Pancreas (tissue), 10 donors: Measurements from ENCODE around the gene CDH2. TPM values are rescaled to one million over a fixed set of nuclear protein-coding genes. Genes with fewer than 3 reads are reported as not detected.

Experiments
- ATAC-seq, 4 donors: fragments of 200-7000 bp; cut with Tn5 transposase; one replicate each; pipeline versions ENCODE4 v1.8.0 to v1.9.1; 2020; ENCODE audit warnings: mild to moderate bottlenecking in 4 of 4, moderate library complexity in 4 of 4
- DNase-seq, 6 donors: peaks; one replicate each; pipeline ENCODE4 v3.0.0-alpha.2; 2020
- FAIRE-seq: peaks from 2 replicates; lab custom pipeline; 2012; peaks lifted over from hg19 to GRCh38; lab: Jason Lieb, UNC
- H3K27ac ChIP-seq, 4 donors: fragments of 200-600 bp; sonication (generic); 1 replicate in 3 of 4; 2 replicates in 1 of 4; pipeline versions ENCODE4 v1.5.0 to v1.8.0; 2020
- H3K27me3 ChIP-seq, 4 donors: fragments of 200-600 bp; one replicate each; pipeline ENCODE4 v1.8.0; 2021
- H3K36me3 ChIP-seq, 3 donors: fragments of 200-600 bp; sonication (generic) in 1 of 3; one replicate each; pipeline versions ENCODE4 v1.5.0 to v1.8.0; 2020 to 2021
- H3K4me1 ChIP-seq, 3 donors: fragments of 200-600 bp; one replicate each; pipeline ENCODE4 v1.8.0; 2021
- H3K4me3 ChIP-seq, 4 donors: fragments of 200-600 bp; sonication (generic) in 2 of 4; one replicate each; pipeline versions ENCODE4 v1.5.0 to v1.8.0; 2020 to 2021
- H3K9me3 ChIP-seq, 4 donors: fragments of 200-600 bp; one replicate each; pipeline ENCODE4 v1.8.0; 2021
- CTCF ChIP-seq, 4 donors: fragments of 200-600 bp; sonication (generic) in 3 of 4; IDR thresholded peaks; one replicate each; pipeline versions ENCODE4 v1.5.0 to v1.8.0; 2021; ENCODE audit warnings: antibody characterized with exemption in 4 of 4
- WGBS, 2 donors: extraction: QIAGEN DNeasy Blood & Tissue Kit; methylation state at CpG; one replicate each; pipeline ENCODE4 v1.1.7; 2013; 5-methylcytosine and 5-hydroxymethylcytosine counted together
- intact Hi-C, 3 donors: fragments of 100-400 bp; cut with DNase I; formaldehyde crosslinking; loops; one replicate each; pipeline versions ENCODE4 v1.11.1 to v1.14.2; 2022
- polyA plus RNA-seq, 2 donors: library from polyadenylated mRNA; stranded (reverse); fragments of 200-250 nt; gene quantifications; one replicate each; pipeline ENCODE4 v1.2.3, GENCODE V29; 2013
- total RNA-seq, 6 donors: library from RNA; stranded (reverse); fragmentation: NEBNext Ultra II Directional in 4 of 6; extraction: Animal tissue kit (Norgen Biotek cat#: 25700) in 4 of 6; gene quantifications; one replicate each; pipeline versions ENCODE4 v1.2.1 to v1.2.4, GENCODE V29; 2021 to 2023
- donor health status: healthy with polysubstance abuse.
- donor health status: DM: no; HTN: no; CAD: no; lungs with moderate emphysema.
- donor health status: DM: no; HTN: no; CAD: no.
- donor health status: control.
- donor health status: control.
- donor health status: Bipolar disorder and iron deficiency.
- donor health status: DM: yes; HTN: yes; CAD: no.
- donor health status: DM: no; HTN: no; CAD: no.
- donor health status: DM: no; HTN: no; CAD: no.
- donor health status: DM: yes; HTN: yes; CAD: no.

Gene CDH2
- total and polyA plus RNA-seq, 8 donors = 0.15 to 2.9 (median 0.93) TPM

- no peak for TF ChIP-seq CTCF (IDR thresholded peaks at IDR 0.05)
- no peaks in the 10 kb centered on the region for H3K4me1 ChIP-seq
- 13 to 19% methylated on average over 1 of the region's 1 CpG for WGBS, 2 donors
- intact Hi-C loops = no loop called here
- no peak overlapping the region for H3K27ac ChIP-seq
- DNase-seq (no peak), ATAC-seq (no peak), FAIRE-seq (no peak)
- H3K36me3 ChIP-seq = no peaks in the 10 kb centered on the region
- H3K4me3 ChIP-seq = no peak overlapping the region
- H3K9me3 ChIP-seq = no peaks in the 10 kb centered on the region
- H3K27me3 ChIP-seq = no peaks in the 10 kb centered on the region
Observed at GRCh38 chr18:28164771-28165483, 12.0 kb downstream of the CDH2 start.

GRCh38 chr18:28163201-28163775 lies 13.6 kb downstream of the CDH2 start:
- intact Hi-C loops = no loop called here
- TF ChIP-seq CTCF (IDR thresholded peaks at IDR 0.05) = no peak
- DNase-seq = no peak
- Histone ChIP-seq H3K27me3 (no peaks in the 10 kb centered on the region), H3K4me1 (no peaks in the 10 kb centered on the region), H3K9me3 (no peaks in the 10 kb centered on the region), H3K27ac (no peak overlapping the region), H3K4me3 (no peak overlapping the region), H3K36me3 (no peaks in the 10 kb centered on the region)
- no peak for ATAC-seq
- 87 to 93% methylated on average over 2 of the region's 2 CpGs for WGBS, 2 donors
- FAIRE-seq = no peak

- H3K4me3 ChIP-seq = no peak overlapping the region
- 71 to 75% methylated on average over 9 of the region's 9 CpGs for WGBS, 2 donors
- FAIRE-seq = no peak
- no peak for TF ChIP-seq CTCF (IDR thresholded peaks at IDR 0.05)
- H3K4me1 ChIP-seq = no peaks in the 10 kb centered on the region
- DNase-seq = no peak
- ATAC-seq = no peak
- H3K9me3 ChIP-seq = no peaks in the 10 kb centered on the region
- no peak overlapping the region for H3K27ac ChIP-seq
- intact Hi-C loops = no loop called here
- H3K36me3 ChIP-seq = no peaks in the 10 kb centered on the region
- no peaks in the 10 kb centered on the region for H3K27me3 ChIP-seq
Observed at GRCh38 chr18:28161608-28162599, 15.0 kb downstream of the CDH2 start.

- Histone ChIP-seq H3K27me3 (no peaks in the 10 kb centered on the region), H3K27ac (no peak overlapping the region), H3K4me1 (no peaks in the 10 kb centered on the region), H3K36me3 (no peaks in the 10 kb centered on the region), H3K9me3 (no peaks in the 10 kb centered on the region), H3K4me3 (no peak overlapping the region)
- no peak for TF ChIP-seq CTCF (IDR thresholded peaks at IDR 0.05)
- no peak for ATAC-seq
- 75 to 81% methylated on average over 2 of the region's 2 CpGs for WGBS, 2 donors
- no peak for FAIRE-seq
- intact Hi-C loops = no loop called here
- no peak for DNase-seq
Observed at GRCh38 chr18:28159055-28159454, 17.9 kb downstream of the CDH2 start.
